CD4-positive, alpha-beta T cell treated with Interleukin-4 for 1 hour (primary cell): ENCODE data around the gene PRXL2B.

Experiments
- DNase-seq, 2 donors: peaks; one replicate each; pipeline ENCODE4 v3.0.0-alpha.2; 2020 to 2022

The PRXL2B gene

DNA sequence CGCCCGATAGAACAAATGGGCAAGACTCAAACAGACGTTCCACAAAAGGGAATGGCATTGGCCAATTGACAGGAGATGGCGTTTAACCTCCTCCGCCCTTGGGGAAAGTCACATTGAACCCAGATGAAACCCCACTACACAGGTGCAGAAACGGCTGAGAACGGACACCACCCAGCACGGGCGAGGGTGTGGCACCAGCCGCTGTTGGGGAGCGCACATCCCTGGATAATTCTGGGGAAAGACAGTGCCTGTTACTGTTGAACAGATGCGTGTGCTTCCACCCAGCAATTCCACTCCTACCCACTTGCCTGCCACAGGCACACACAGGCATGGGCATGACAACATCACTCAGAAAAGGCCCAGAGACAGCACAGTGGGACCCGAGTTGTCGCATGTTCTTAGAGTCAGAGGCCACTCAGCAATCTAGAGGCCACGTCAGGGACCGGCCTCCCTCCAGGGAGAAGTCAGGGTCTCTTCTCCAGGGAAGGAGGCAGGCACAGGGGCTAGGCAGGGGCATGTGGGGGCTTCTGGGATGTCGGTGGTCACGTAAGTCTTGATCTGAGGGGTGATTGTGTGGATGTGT is 15.2 kb downstream of the PRXL2B start:
- peak in 1 of 2 donors; percentile 2 for DNase-seq

DNA sequence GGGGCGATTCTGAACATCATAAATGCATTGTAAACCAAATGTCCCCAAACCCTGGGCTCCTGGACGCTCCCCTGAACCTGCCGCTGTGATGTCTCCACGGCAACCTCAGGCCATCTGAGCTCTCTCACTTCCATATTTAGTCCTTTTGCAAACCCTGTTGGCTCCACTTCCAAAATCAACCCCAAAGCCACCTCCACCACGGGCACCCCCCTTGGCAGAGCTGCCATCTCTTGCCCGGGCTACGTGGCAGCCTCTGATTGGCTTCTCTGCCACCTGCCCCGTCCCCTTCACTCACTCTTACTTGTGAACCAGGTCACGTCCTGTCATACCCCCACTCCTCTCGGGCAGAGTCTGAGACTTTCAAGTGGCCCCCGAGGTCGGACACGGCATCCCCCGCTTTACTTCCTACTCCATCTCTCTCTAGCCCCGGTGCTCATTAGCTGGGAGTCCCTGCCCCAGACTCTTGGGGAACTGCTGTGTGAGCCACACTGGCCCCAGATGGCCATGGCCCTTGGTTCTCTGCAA is 15.8 kb downstream of the PRXL2B start:
- peak in 1 of 2 donors; percentile 5 for DNase-seq

DNA sequence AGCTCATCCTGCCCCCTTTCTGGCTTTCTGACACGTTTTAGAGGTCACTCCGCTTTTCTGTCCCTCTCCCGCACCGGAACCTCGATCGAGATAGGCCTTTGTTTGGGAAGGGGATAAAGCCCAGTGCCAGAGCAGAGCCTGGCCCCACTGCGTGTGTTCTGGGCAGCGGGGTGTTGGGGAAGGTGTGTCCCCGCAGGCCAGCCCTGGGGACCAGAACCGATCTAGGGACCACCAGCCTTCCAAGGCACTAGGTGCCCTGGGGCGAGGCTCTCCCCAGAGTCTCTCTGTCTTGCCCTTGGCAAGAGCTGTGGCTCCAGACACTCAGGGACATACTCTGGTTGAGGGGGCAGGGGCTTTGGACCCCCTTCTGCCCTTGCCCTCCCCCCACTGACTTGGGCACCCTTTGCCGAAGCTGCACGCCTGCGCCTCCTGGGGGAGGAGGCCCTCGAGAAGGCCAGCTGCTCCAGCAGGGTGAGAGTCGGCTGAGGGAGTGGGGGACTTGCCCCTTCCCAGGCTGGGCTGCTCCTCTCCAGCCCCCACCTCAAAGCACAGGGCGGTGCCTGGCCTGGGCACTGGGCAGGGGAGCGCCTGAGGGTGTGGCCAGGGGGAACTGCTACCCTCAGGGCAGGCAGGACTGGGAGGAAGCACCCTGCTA is 16.4 kb downstream of the PRXL2B start:
- DNase-seq, result peak in 1 of 2 donors; percentile 4

DNA sequence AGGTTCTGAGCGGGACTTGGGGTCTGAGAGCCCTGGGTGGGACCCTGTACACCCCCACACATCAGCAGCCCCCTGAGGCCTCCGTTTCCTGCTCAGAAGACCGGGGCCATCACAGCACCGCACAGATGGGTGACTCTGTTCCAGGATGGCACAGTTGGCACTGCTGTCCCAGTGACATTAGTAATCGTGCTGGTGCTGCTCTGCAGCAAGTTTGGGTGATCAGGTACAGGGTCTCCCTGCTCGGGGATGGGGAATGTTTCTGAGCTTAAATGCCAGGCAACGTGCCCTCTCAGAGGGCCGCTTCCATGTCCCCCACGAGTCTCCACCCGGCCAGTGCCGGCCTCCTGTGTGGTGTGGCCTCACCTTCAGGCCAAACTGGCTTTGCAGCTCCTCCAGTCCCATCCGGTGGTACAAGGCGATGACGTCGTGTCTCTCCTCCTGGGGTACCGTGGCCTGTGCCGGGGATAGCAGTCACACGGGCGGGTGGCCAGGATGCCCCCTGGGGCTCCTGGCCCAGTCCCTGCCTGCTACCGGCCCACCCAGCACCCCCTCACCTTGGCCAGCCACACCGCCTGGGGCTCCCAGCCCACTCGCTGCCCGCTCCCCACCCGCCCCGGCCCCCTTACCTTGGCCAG is 17.1 kb downstream of the PRXL2B start:
- DNase-seq, result peak in 1 of 2 donors; percentile 8

DNA sequence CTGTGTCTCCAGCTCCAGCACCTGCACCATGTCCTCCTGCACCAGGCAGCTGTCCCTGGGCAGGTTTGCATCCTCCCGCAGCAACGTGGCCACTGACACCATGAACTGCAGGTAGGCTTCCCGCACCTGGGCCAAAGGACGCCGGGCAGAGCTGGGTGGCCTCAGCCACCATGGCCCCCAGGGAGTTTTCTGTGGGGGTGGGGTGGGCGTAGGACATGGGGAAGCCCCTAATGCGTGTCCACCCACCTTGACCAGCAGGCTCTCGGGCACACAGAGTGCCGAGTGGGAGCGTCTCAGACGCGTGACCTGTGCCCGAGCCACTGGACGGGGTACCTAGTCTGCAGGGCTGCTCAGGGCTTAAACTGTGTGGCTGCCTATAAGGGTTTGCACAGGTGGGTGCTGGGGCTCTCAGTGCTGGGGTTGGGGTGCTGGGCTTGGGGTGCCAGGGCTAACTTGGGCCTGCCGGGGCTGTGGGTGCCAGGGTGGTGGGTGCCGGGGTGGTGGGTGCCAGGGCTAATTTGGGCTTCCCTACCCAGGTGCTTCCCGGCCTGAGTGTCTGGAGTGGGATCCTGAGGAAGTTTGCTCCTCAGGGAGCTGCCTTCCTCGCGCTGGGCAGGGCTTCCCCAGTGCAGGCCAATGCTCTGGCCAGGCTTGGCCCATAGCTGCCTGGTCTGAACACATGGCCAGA is 17.7 kb downstream of the PRXL2B start:
- DNase-seq, result peak in 1 of 2 donors; percentile 3

DNA sequence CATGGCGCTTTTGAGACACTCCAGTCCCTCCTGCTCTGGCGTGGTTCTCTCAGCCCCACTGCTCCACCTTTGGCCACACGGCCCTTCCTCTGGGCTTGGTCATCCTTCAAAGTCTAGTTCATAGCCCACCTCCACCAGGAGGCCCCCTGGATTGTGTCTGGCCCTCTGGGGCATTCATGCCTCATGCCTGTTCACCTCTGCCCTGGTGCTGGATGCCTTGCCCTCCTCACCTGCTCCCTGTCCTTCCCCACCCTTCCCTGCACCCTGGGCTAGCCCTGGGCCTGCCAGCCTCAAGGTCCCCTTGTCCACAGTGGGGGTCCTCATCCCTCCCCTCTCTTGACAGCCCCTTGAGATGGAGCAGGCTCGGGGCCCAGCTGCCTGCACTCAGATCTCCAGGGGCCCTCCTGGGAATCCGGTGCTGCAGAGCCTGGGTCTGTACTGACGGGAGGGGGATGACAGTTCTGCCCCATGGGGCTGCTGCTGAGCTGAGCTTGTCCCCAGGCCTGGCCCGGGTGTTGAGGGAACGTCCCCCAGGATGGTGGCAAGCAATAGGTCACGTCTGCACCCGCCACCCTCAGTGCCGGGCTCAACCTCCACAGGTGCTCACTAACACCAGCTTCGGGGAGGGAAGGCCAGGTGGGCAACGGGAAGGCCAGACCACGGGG is 18.4 kb downstream of the PRXL2B start:
- peak in 1 of 2 donors; percentile 6 for DNase-seq

DNA sequence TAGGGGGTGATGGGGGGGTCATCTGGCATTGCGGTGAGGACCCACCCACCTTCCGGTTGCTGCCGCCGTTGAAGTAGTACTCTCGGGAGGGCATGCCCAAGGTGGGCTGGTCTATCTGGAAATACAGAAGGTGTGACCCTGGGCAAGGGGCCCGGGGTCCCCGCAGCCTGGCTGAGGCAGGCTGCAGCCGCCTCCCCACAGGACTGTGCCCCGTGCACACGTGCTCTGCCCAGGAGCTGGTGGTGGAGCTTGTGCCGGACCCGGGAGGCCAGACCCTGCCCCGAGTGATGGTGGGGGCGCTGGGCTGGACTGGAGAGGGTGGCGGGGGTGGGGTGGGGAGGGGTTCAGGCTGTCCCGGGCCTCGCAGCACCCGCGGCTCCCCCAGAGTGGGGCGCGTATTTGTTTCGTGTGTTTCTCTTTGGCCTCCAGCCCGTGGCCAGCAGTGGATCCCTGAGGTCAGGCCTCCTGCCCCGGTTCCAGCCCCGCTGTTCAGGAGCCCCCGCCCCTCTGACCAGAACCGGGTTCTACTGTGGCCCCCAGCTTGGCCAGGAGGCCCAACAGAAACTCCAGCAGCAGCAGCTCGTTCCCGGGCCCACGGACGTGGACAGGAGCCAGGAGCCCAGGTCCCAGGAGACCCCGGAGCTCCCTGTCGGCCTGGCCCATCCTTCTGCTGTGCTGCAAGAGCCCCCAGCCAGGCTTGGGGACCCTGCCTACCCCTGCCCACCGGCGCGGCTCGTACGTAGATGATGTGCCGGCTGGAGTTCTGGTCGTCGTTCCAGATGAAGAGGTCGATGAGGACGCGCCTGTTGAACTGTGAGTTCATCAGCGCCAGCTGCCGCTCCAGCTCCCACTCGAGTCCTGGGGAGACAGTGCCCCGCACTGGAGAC is 19.2 kb downstream of the PRXL2B start:
- DNase-seq, result peak in 1 of 2 donors; percentile 6

DNA sequence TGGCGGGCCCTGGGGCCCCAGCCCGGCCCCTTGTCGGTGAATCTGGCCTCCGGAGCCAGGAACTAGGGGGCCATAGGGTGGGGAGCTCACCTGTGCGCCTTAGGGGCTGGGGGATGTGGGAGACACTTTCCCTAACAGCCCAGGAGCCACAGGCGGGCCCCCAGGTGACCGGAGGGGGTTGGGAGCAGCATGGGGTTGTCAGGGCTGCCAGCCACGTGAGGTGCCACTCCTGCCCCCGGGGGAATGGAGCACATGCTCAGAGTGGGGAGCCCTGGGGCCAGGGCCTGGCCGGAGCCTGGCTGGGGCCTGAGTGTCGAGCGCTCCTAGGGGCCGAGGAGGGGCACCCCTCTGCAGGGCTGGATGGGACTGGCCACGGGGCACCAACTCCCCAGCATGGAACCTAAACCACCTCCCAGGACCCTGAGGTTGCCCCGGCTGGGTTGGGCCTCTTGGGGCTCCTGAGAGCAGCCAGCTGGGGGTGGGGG is 19.9 kb downstream of the PRXL2B start:
- DNase-seq, result peak in 1 of 2 donors; percentile 6

DNA sequence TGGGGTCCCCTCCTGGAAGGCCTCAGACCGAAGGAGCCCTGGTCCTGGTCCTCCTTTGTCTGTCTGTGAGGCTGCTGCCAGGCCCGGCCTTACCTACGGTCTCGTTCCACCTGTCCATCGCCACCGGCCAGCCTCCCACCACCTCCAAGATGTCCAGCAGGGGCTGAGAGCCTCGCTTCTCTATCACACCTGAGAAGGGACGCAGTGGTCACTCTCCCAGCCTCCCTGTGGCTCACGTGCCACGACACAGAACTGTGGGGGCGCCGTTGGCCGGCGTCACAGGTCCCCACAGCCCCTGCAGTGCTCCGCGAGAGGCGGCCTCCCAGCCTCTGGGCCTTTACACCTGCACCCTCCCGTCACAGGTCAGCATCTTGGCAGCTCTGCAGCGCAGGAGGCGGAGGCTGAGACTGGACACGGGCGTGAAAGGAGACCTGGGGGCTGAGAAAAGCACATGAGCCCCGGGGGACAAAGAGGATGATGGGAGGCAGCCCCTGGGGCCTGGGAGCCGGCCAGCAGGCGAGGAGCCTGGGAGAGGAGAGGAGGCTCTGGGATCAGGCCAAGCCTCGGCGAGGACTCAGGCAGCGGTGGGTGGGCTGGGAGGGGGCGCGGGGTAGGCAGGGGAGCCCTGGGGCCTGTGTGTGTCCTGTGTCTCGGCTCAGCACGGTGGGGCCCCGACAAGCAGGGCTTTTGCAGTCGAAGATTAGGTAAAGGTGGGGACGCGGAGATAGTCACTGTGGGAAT is 20.5 kb downstream of the PRXL2B start:
- peak in 1 of 2 donors; percentile 9 for DNase-seq

DNA sequence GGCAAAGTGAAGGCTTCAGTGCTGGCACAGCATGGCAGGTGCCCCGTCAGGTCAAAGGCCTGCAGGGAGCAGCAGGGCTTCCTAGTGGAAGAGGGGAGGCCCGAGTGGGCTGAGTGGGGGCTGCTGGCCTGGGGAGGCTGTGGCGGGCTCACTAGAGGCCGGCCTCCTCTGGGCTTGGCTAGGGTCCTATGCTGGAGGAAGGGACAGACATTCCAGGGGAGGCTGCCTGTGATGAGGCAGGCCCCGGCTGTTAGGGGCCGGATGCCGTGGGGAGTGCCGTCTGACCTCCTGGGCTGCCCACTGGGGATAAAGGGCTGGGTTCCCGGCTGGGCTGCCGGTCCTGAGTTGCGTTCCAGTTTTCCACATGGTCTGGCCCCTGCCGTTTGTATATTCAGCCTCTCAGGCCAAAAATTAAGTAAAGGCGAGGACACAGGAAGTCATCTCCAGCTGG is 21.1 kb downstream of the PRXL2B start:
- peak in 1 of 2 donors; percentile 8 for DNase-seq

DNA sequence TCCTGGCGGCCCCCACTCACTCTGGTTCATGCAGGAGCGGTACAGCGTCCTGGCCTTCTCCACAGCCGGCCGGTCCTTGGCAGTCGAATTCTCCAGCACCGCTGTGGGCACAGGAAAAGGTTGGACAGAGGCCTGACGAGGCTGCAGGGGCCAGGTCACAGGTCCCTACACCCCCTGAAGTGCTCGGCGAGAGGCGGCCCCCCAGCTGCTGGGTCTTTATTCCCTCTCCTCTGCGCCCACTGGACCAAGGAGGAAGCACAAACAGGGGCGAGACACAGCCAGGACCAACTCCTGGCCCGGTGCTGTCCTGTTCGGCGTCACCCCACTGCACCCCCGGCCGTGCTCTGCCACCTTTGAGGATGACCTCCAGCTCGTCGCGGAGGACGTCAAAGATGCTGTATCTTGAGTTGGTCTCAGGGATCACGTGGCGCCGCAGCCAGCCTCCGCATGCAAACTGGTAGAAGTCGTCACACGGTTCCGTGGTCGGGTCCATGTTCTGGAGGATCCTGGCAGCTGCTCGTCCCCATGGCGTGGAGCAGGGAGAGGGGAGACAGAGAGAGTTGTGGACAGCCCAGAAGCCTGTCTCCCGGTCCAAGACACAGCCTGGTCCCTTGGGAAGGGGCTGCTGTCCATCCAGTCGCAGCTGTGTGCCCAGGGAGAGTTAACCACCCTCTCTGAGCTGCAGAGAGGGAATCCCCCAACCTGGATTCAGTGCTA is 22.9 kb downstream of the PRXL2B start:
- peak in 1 of 2 donors; percentile 8 for DNase-seq

DNA sequence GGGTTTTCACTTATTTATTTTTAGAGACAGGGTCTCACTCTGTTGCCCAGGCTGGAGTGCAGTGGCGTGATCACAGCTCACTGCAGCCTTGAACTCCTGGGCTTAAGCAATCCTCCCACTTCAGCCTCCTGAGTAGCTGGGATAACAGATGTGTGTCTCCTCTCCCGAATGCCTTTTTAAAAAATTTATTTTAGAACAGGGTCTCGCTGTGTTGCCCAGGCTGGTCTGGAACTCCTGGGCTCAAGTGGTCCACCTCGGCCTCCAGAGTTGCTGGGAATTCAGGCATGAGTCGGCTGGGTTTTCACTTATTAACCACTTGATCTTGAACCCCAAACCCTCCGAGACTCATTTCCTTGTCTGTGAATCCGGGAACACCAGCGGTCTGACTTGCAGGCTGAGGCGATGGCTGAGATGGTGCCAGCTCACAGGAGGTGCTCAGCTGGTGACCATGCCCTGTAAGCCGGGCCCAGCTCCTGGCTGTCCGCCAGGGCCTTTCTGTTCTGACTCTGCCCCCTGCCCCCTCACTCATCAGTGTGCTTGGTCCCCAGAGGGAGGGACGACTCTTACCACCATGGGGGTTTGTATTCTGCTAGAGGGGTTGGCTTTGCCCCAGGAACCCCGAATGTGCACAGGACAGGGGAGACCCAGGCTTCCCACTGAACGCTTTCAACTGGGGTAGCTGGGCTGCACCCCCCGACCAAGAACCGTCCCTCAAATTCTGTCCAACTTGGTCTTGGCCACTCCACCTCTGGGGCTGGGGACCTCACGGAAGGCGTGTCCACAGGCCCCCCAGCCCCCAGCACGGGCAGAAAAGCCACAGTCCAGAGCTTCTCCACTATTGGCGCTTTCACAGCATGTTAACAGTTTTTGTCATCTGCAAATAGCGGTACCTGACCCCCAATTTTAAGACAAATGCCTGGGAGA is 23.7 kb downstream of the PRXL2B start:
- peak in 1 of 2 donors; percentile 3 for DNase-seq

DNA sequence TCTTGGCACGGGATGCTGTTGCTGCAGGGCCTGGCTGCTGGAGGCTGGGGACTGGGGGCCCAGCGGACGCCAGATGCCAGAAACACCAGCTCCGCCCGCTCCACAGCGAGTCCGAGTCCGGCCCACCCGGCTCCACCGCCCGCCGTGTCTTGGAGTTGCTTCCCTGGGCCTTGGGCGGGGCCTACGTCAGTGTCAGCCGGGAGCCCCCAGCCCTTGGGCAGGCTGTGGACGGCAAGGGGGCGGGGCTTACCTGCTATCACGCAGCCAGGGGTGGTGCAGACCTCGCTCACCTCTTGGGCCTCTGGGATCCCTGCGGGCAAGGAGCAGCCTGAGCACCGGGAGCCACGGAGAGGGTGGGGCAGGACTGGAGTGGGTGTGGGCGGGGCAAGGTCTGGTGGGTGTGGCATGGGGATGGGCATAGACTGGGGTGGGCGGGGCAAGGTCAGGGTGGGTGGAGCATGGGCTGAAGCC is 24.5 kb downstream of the PRXL2B start:
- peak in 1 of 2 donors; percentile 14 for DNase-seq

DNA sequence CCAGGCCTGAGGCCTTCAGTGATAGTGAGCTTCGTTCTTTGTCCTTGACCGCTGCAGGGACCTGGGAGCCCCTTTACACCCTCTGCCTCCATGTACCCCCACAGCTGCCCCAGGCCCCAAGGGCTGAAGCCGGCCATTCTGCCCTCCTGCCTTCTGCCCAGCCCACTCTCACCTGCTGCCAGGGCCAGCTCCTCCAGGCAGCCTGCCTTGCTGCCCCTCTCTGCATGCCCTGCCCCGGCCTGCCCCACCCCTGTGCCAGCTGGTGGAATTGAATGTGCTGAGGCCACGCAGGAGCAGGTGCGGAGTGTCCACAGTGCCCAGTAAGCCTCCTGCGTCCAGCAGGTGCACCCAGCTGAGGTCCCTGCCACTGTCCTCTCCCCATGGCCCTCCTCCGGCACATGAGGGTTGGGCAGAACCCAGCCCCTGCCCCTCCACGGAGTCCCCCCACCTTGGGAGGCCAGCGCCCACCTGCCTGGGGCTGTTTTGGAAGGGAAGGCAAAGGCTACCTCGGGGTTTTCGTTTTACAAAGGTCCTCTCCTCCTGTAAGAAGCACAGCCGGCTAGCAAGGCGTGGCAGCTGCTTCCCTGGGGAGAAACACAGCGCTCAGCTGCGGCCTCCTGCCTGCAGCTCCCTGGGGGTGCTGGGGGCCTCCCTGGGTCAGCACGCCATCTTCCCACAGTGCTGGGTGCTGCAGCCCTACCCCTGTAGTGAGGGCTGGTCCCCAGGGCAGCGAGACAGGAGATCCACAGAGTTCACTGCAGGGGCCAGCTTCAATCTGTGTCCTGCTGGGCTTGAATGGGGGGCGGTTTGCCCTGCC is 25.3 kb downstream of the PRXL2B start:
- peak in 1 of 2 donors; percentile 9 for DNase-seq

DNA sequence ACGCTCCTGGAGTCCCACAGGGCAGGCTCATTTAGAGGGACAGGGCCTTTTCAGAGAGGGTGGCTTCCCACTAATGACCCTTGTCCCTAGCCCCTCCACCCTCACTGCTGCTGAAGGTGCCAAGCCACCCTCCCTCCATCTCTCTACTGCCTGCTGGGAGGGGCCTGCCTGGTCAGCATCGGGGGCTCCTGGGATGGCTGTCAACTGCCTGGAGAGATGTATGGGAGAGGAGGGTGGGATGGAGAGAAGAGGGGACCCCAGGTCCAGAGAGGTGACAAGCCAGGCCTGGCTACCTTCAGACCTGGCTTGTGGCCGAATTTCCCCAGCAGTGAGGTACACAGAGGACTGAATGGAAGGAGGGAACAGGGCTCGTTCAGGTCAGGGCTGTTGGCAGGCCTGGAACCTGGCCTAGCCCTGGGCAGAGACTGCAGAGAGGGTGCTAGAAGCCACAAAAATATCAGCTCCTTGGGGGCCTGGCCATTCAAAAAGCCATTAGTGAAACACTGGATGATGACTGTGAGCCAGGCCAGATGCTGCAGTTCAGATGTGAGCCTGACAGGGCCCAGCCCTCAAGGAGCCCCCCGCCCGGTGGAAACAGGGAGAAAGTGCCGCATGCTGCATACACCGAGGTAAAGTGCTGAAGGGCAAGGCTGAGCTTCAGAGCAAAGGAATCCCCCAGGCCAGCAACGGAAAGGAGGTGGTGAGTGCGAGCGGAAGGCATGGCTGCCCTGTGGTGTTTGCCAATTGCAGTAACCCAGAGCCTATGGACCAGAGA is 26.2 kb downstream of the PRXL2B start:
- no peak for DNase-seq

DNA sequence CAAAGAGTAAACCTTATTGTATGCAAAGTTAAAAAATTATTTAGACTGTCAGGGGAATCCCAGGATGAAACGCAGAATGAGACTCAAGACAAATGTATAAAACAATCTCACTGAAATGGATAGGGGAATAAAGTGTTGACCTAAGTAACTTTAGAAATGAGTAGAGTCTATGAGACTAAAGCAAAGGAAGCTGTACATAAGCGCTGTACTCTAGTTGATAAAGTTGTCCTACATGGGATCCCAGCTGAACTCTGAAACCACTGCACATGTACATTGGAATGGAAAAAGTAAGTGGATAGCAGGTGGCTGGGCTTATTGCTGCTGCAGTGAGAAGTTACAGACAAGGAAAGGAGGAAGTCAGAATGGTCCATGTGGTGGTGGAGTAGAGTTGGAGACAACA is 27.6 kb downstream of the PRXL2B start:
- DNase-seq, result no peak

DNA sequence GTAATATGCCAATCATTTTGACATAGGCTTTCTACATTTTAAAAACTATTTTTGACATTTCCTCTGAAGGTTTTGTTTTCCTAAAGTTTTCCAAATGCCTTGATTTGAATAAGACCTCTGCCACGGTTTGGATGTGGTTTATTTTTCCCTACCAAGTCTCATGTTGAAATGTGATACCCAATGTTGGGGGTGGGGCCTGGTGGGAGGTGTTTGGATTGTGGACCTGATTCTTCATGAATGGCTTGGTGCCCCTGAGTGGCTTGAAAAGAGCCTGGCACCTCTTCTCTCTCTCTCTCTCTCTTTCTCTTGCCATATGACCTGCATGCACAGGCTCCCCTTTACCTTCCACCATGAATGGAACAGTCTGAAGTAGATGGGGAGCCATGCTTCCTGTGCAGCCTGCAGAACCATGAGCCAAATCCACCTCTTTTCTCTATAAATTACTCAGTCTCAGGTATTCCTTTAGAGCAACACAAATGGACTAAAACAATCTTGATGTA is 31.4 kb downstream of the PRXL2B start:
- DNase-seq, result no peak
